ENCODE results near the gene SPDL1. TPM values are rescaled to one million over a fixed set of nuclear protein-coding genes. Genes with fewer than 3 reads are reported as not detected.

Gene SPDL1
- total RNA-seq, 3 donors from 2014 or later: 8.3 to 9.8 (median 8.8) TPM

GRCh38 chr5:169569513-169569912 lies 14.1 kb upstream of the SPDL1 start:
- no peak for DNase-seq (ENCODE audit: low spot score in 2 of 2)
- intact Hi-C loops (cut with DNase I; ENCODE audit: low total_unique reads): no loop called here
- TF ChIP-seq POLR2AphosphoS5 (IDR thresholded peaks at IDR 0.05) (no peak), POLR2A (IDR thresholded peaks at IDR 0.05) (no peak), CTCF (IDR thresholded peaks at IDR 0.05) (no peak)
- Histone ChIP-seq H3K4me1 (no peaks in the 10 kb centered on the region), H3K27me3 (peaks cover 0 to 5% of the 10 kb centered on the region in 2 donors), H3K27ac (no peak overlapping the region), H3K36me3 (no peaks in the 10 kb centered on the region), H3K4me3 (no peak overlapping the region), H3K9me3 (no peaks in the 10 kb centered on the region)

- Histone ChIP-seq H3K36me3 (no peaks in the 10 kb centered on the region), H3K9me3 (no peaks in the 10 kb centered on the region), H3K4me1 (no peaks in the 10 kb centered on the region), H3K4me3 (no peak overlapping the region), H3K27ac (no peak overlapping the region), H3K27me3 (peaks cover 0 to 5% of the 10 kb centered on the region in 2 donors)
- no peak for DNase-seq (ENCODE audit: low spot score in 2 of 2)
- intact Hi-C loops (cut with DNase I; ENCODE audit: low total_unique reads): no loop called here
- TF ChIP-seq CTCF (IDR thresholded peaks at IDR 0.05) (no peak), POLR2A (IDR thresholded peaks at IDR 0.05) (no peak), POLR2AphosphoS5 (IDR thresholded peaks at IDR 0.05) (no peak)
Observed at GRCh38 chr5:169571355-169571754, 12.2 kb upstream of the SPDL1 start.

- DNase-seq (ENCODE audit: low spot score in 2 of 2): no peak
- Histone ChIP-seq H3K4me3 (no peak overlapping the region), H3K27me3 (peaks cover 0 to 4% of the 10 kb centered on the region in 2 donors), H3K27ac (no peak overlapping the region), H3K36me3 (no peaks in the 10 kb centered on the region), H3K4me1 (no peaks in the 10 kb centered on the region), H3K9me3 (no peaks in the 10 kb centered on the region)
- TF ChIP-seq CTCF (IDR thresholded peaks at IDR 0.05) (no peak), POLR2AphosphoS5 (IDR thresholded peaks at IDR 0.05) (no peak), POLR2A (IDR thresholded peaks at IDR 0.05) (no peak)
- intact Hi-C loops (cut with DNase I; ENCODE audit: low total_unique reads): no loop called here
Observed at GRCh38 chr5:169574134-169574646, 9.4 kb upstream of the SPDL1 start.

- Histone ChIP-seq H3K27me3 (no peaks in the 10 kb centered on the region), H3K27ac (no peak overlapping the region), H3K4me3 (no peak overlapping the region), H3K4me1 (no peaks in the 10 kb centered on the region), H3K9me3 (no peaks in the 10 kb centered on the region), H3K36me3 (no peaks in the 10 kb centered on the region)
- peak in 1 of 3 donors; percentile 85 for TF ChIP-seq POLR2AphosphoS5 (IDR thresholded peaks at IDR 0.05)
- TF ChIP-seq CTCF (IDR thresholded peaks at IDR 0.05): no peak
- no peak for TF ChIP-seq POLR2A (IDR thresholded peaks at IDR 0.05)
- intact Hi-C loops (cut with DNase I; ENCODE audit: low total_unique reads): no loop called here
- no peak for DNase-seq (ENCODE audit: low spot score in 2 of 2)
Observed at GRCh38 chr5:169576181-169576598, 7.4 kb upstream of the SPDL1 start.

GRCh38 chr5:169577951-169578350 lies 5.6 kb upstream of the SPDL1 start:
- H3K4me3 ChIP-seq: no peak overlapping the region
- H3K27ac ChIP-seq: no peak overlapping the region
- H3K4me1 ChIP-seq: no peaks in the 10 kb centered on the region
- no peaks in the 10 kb centered on the region for H3K27me3 ChIP-seq
- intact Hi-C loops (cut with DNase I; ENCODE audit: low total_unique reads): no loop called here
- no peaks in the 10 kb centered on the region for H3K36me3 ChIP-seq
- H3K9me3 ChIP-seq: no peaks in the 10 kb centered on the region
- no peak for DNase-seq (ENCODE audit: low spot score in 2 of 2)
- TF ChIP-seq POLR2AphosphoS5 (IDR thresholded peaks at IDR 0.05) (no peak), CTCF (IDR thresholded peaks at IDR 0.05) (peak in 1 of 3 donors; percentile 30)

Data from breast epithelium (tissue), 4 donors.